ENCODE results near the gene HTRA3. TPM values are rescaled to one million over a fixed set of nuclear protein-coding genes. Genes with fewer than 3 reads are reported as not detected.

HTRA3 gene
- total RNA-seq, 1 experiment from 2014 or later = 0.03 TPM

GRCh38 chr4:8270912-8271815, 1.6 kb downstream of the HTRA3 start:
- no peak for DNase-seq (ENCODE audit: low read depth in 1 of 2, low spot score in 2 of 2)
- Histone ChIP-seq H3K4me1 (replicated peaks) (no peaks in the 10 kb centered on the region), H3K27me3 (replicated peaks) (peaks cover 5% of the 10 kb centered on the region; the same call in 1 of the 2 replicates), H3K36me3 (no peaks in the 10 kb centered on the region), H3K4me3 (no peak overlapping the region), H3K9me3 (replicated peaks) (no peaks in the 10 kb centered on the region), H3K27ac (no peak overlapping the region)

DNA sequence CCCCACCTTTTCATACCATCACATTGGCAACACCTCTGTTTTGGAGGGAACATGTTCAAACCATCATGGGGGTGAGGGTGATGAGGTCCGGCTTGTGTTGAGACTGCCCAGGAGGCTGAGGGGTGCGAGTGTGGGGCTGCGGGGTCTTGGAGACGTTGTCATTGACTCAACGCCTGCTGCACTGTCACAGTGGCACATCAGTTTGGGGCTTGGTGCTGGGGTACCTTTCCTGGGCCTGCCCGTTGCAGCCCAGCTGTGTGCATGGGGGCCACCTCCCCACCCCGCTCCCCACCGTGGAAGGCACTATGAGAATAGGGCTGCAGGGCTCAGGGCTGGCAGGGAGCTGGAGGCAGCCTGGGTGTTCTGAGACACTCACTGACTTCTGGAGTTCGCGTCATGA, 2.3 kb downstream of the HTRA3 start:
- no peaks in the 10 kb centered on the region; the same call in 1 of the 2 replicates for H3K4me1 ChIP-seq (replicated peaks)
- no peak overlapping the region for H3K4me3 ChIP-seq
- no peak overlapping the region for H3K27ac ChIP-seq
- DNase-seq (ENCODE audit: low read depth in 1 of 2, low spot score in 2 of 2) = no peak
- no peaks in the 10 kb centered on the region for H3K36me3 ChIP-seq
- H3K27me3 ChIP-seq (replicated peaks) = peaks cover 5% of the 10 kb centered on the region; the same call in 1 of the 2 replicates
- H3K9me3 ChIP-seq (replicated peaks) = no peaks in the 10 kb centered on the region

- no peak for DNase-seq (ENCODE audit: low read depth in 1 of 2, low spot score in 2 of 2)
- H3K27ac ChIP-seq = no peak overlapping the region
- H3K9me3 ChIP-seq (replicated peaks) = no peaks in the 10 kb centered on the region
- H3K27me3 ChIP-seq (replicated peaks) = peaks cover 5% of the 10 kb centered on the region; the same call in 1 of the 2 replicates
- peaks cover 5% of the 10 kb centered on the region for H3K4me1 ChIP-seq (replicated peaks)
- H3K4me3 ChIP-seq = no peak overlapping the region
- no peaks in the 10 kb centered on the region for H3K36me3 ChIP-seq
Observed at GRCh38 chr4:8272472-8273428, 3.2 kb downstream of the HTRA3 start.

GRCh38 chr4:8273450-8273849, 3.9 kb downstream of the HTRA3 start:
- peaks cover 5% of the 10 kb centered on the region; the same call in 1 of the 2 replicates for H3K27me3 ChIP-seq (replicated peaks)
- H3K4me3 ChIP-seq = no peak overlapping the region
- no peak for DNase-seq (ENCODE audit: low read depth in 1 of 2, low spot score in 2 of 2)
- H3K4me1 ChIP-seq (replicated peaks) = peaks cover 12% of the 10 kb centered on the region
- H3K9me3 ChIP-seq (replicated peaks) = no peaks in the 10 kb centered on the region
- no peaks in the 10 kb centered on the region for H3K36me3 ChIP-seq
- no peak overlapping the region for H3K27ac ChIP-seq

DNA sequence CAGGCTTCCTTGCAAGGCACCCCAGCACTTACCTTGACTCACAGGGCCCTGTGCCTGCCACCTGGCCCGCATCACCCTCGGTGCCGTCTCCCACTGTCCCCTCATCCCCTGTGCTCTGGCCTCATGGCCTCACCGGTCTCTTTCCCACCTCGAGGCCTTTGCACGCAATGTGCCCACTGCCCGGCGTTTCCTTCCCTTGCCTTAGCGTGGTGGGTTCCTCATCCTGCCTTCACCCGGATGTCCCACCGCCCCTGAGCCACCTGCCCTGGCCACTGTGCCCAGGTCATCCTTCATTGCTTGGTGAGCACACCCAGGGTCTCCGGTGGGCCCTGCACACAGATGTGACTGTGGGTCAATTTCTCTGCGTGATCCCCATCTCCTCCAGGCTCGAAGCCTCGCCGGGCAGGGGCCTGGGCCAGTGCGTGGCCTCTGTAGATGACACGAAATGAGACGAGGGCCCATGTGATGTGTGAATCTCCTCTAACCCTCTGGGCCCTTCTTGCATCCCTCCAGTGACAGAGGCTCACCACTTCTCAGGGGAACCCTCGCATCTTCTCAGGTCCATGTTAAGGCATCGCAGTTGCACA, 4.6 kb downstream of the HTRA3 start:
- no peak overlapping the region for H3K4me3 ChIP-seq
- DNase-seq (ENCODE audit: low read depth in 1 of 2, low spot score in 2 of 2) = no peak
- H3K36me3 ChIP-seq = no peaks in the 10 kb centered on the region
- peaks cover 5% of the 10 kb centered on the region; the same call in 1 of the 2 replicates for H3K27me3 ChIP-seq (replicated peaks)
- no peak overlapping the region for H3K27ac ChIP-seq
- H3K4me1 ChIP-seq (replicated peaks) = peaks cover 19% of the 10 kb centered on the region
- H3K9me3 ChIP-seq (replicated peaks) = no peaks in the 10 kb centered on the region

- no peak for DNase-seq (ENCODE audit: low read depth in 1 of 2, low spot score in 2 of 2)
- no peak overlapping the region for H3K4me3 ChIP-seq
- no peaks in the 10 kb centered on the region for H3K9me3 ChIP-seq (replicated peaks)
- no peak overlapping the region for H3K27ac ChIP-seq
- H3K27me3 ChIP-seq (replicated peaks) = 0 out of 2 replicates have a peak, but pooled peaks cover 5% of the 10 kb centered on the region
- H3K4me1 ChIP-seq (replicated peaks) = peaks cover 21% of the 10 kb centered on the region
- no peaks in the 10 kb centered on the region for H3K36me3 ChIP-seq
Observed at GRCh38 chr4:8274765-8275547, 5.4 kb downstream of the HTRA3 start.

GRCh38 chr4:8275548-8275910, 6.0 kb downstream of the HTRA3 start:
- H3K4me3 ChIP-seq = no peak overlapping the region
- peaks cover 21% of the 10 kb centered on the region for H3K4me1 ChIP-seq (replicated peaks)
- H3K27ac ChIP-seq = no peak overlapping the region
- DNase-seq (ENCODE audit: low read depth in 1 of 2, low spot score in 2 of 2) = no peak
- no peaks in the 10 kb centered on the region for H3K9me3 ChIP-seq (replicated peaks)
- no peaks in the 10 kb centered on the region for H3K36me3 ChIP-seq
- no peaks in the 10 kb centered on the region for H3K27me3 ChIP-seq (replicated peaks)

DNA sequence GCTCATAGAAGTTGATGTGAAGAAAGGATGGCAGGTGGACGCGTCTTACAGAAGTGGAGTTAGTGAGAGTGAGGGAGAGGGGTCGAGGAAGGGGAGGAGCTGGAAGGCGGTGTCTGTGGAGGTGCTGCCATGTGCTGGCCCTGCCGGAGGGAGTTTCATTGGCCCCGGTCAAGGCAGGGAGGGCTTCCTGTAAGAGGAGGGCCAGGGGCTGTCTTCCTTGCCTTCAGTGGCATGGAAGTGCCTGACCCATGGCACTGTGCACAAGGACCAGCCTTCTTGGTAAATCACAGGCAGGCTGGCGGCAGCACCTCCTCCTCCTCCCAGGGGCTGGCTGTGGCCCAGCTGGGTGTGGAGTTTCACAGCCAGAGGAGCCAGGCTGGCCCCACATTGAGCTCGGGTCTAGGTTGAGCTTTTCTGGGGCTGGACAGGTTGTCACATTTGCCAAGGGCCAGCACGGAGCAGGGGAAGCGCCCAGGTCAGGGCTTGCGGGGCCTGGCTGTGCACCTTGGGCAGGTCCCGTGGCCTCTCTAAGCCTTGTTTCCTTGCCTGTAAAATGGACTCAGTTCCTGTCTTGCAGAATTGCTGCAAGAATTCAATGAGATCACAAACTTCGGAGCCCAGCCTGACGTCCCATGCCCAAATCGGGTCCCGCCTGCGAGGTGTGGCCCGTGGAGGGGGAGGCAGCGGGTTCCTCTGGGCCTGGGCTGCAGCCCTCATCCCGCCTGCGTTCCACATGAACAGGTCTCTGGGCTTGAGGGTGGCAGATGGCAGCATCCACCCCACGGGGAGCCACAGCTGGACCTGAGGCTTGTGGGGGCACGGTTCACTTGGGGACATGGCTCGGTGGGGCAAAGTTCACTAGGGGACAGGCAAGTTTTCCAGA, 7.0 kb downstream of the HTRA3 start:
- no peaks in the 10 kb centered on the region for H3K9me3 ChIP-seq (replicated peaks)
- peaks cover 21% of the 10 kb centered on the region for H3K4me1 ChIP-seq (replicated peaks)
- H3K36me3 ChIP-seq = no peaks in the 10 kb centered on the region
- DNase-seq (ENCODE audit: low read depth in 1 of 2, low spot score in 2 of 2) = no peak
- no peak overlapping the region for H3K27ac ChIP-seq
- no peaks in the 10 kb centered on the region for H3K27me3 ChIP-seq (replicated peaks)
- no peak overlapping the region for H3K4me3 ChIP-seq

GRCh38 chr4:8277356-8278008, 7.9 kb downstream of the HTRA3 start:
- DNase-seq (ENCODE audit: low read depth in 1 of 2, low spot score in 2 of 2) = no peak
- no peak overlapping the region for H3K4me3 ChIP-seq
- H3K27me3 ChIP-seq (replicated peaks) = no peaks in the 10 kb centered on the region
- H3K27ac ChIP-seq = peak overlapping the region; percentile 73
- H3K9me3 ChIP-seq (replicated peaks) = no peaks in the 10 kb centered on the region
- no peaks in the 10 kb centered on the region for H3K36me3 ChIP-seq
- peaks cover 21% of the 10 kb centered on the region for H3K4me1 ChIP-seq (replicated peaks)

- DNase-seq (ENCODE audit: low read depth in 1 of 2, low spot score in 2 of 2) = no peak
- H3K9me3 ChIP-seq (replicated peaks) = no peaks in the 10 kb centered on the region
- H3K27me3 ChIP-seq (replicated peaks) = no peaks in the 10 kb centered on the region
- H3K4me1 ChIP-seq (replicated peaks) = peaks cover 21% of the 10 kb centered on the region
- H3K27ac ChIP-seq = peak overlapping the region; percentile 73
- H3K4me3 ChIP-seq = no peak overlapping the region
- no peaks in the 10 kb centered on the region for H3K36me3 ChIP-seq
Observed at GRCh38 chr4:8278009-8278395, 8.4 kb downstream of the HTRA3 start.

- peak; percentile 77 to 81 for DNase-seq (ENCODE audit: low read depth in 1 of 2, low spot score in 2 of 2)
- H3K27ac ChIP-seq = peak overlapping the region; percentile 73
- no peak overlapping the region for H3K4me3 ChIP-seq
- no peaks in the 10 kb centered on the region for H3K27me3 ChIP-seq (replicated peaks)
- H3K4me1 ChIP-seq (replicated peaks) = peaks cover 21% of the 10 kb centered on the region
- no peaks in the 10 kb centered on the region for H3K9me3 ChIP-seq (replicated peaks)
- no peaks in the 10 kb centered on the region for H3K36me3 ChIP-seq
Observed at GRCh38 chr4:8278421-8279287, 9.1 kb downstream of the HTRA3 start.
